K562 (cell line): ENCODE data around the gene SEPTIN1.
"Not testable (repeated sequence)": the region's sequence is repeated elsewhere in the genome, so short reads cannot be mapped to it uniquely, and the experiment has no call there.

ENCODE experiments used
- FOXM1 ChIP-seq, 2 experiments: fragments of 450-650 bp in 1 of 2; sonication (generic) in 1 of 2; formaldehyde crosslinking in 1 of 2; IDR thresholded peaks; 2 replicates each; pipeline versions ENCODE4 v1.6.1 to v1.9.0; 2017 to 2022; ENCODE audit warnings: low read depth in 2 of 2, mild to moderate bottlenecking in 2 of 2, missing genetic modification reagents in 1 of 2, moderate library complexity in 1 of 2
- GATAD2B ChIP-seq: fragments of 450-650 bp; IDR thresholded peaks from 2 replicates; pipeline ENCODE4 v1.6.1; 2017; ENCODE audit warnings: mild to moderate bottlenecking, borderline replicate concordance
- HMG20A ChIP-seq: fragments of 450-650 bp; formaldehyde crosslinking; conservative IDR thresholded peaks from 2 replicates; pipeline ENCODE4 v1.4.0; 2020; ENCODE audit warnings: mild to moderate bottlenecking, mixed read lengths
- KLF6 ChIP-seq: fragments of 250-450 bp; sonication (Bioruptor Pico); IDR thresholded peaks from 2 replicates; pipeline ENCODE4 v1.4.0; 2020; ENCODE audit warnings: mild to moderate bottlenecking, moderate library complexity, borderline replicate concordance
- TRIM25 ChIP-seq: fragments of 450-650 bp; IDR thresholded peaks from 2 replicates; pipeline ENCODE4 v1.7.0; 2016; ENCODE audit warnings: borderline replicate concordance
- U2AF2 ChIP-seq: fragments of 200-400 bp; formaldehyde crosslinking; optimal IDR thresholded peaks from 2 replicates; pipeline ENCODE3; 2017; ENCODE audit warnings: low read depth, mild to moderate bottlenecking, low read length
- ZBTB1 ChIP-seq: sonication (generic); formaldehyde crosslinking; IDR thresholded peaks from 2 replicates; pipeline ENCODE4 v1.8.1; 2023; ENCODE audit warnings: missing genetic modification reagents, low read depth, mild to moderate bottlenecking, borderline replicate concordance
- ZBTB43 ChIP-seq: sonication (generic); formaldehyde crosslinking; IDR thresholded peaks from 2 replicates; pipeline ENCODE4 v1.8.0; 2023; ENCODE audit warnings: mild to moderate bottlenecking, missing genetic modification reagents
- ZFPM2 ChIP-seq: fragments of 250-450 bp; sonication (Bioruptor Pico); IDR thresholded peaks from 2 replicates; pipeline ENCODE4 v1.5.1; 2022; ENCODE audit warnings: mild to moderate bottlenecking
- TF ChIP-seq, protein P1 (sequence below): sonication (generic); formaldehyde crosslinking; IDR thresholded peaks from 2 replicates; pipeline ENCODE4 v1.8.1; 2023; ENCODE audit warnings: mild to moderate bottlenecking, missing genetic modification reagents, moderate library complexity
- TF ChIP-seq, protein P2 (sequence below), 3 experiments: IDR thresholded peaks in 2 of 3; conservative IDR thresholded peaks in 1 of 3; 2 replicates each; pipeline ENCODE4 v1.5.1; 2011 to 2012; ENCODE audit warnings: low read length in 3 of 3, mild to moderate bottlenecking in 3 of 3, control low read depth in 2 of 3, improper control_type of control experiment in 1 of 3, inconsistent platforms in 1 of 3, low read depth in 1 of 3, mixed read lengths in 1 of 3, moderate library complexity in 1 of 3; ENCODE audit not compliant: insufficient read depth in 2 of 3
- TF ChIP-seq, protein P3 (sequence below): sonication (generic); formaldehyde crosslinking; IDR thresholded peaks from 2 replicates; pipeline ENCODE4 v1.8.0; 2022; ENCODE audit warnings: mild to moderate bottlenecking, low read depth, missing genetic modification reagents

DNA sequence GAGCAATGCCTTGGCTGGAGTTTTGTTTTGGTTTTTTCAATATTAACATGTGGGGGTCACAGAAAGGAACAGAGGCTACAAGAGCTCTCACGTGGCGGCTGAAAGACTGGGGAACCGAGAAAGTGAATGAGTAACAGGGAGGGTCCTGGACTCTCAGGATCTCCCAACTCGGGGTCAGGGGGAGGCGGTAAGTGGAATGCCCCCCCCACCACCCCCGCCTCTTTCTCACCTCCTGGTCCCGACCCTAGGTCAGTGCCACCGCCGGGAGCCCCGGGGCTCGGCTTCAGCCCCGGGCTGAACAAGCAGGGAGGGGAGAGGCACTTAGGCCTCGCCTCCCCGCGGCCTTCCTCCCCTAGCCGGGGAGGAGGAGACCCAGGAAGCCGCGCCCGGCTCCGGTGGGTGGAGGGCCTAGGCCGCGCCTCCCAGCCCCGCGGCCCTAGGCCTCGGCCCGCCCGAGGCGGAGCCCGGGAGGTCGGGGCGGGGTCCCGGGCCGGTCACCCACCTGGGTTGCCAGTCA lies 47.8 kb downstream of the SEPTIN1 start:
- TF ChIP-seq, protein P1, sequence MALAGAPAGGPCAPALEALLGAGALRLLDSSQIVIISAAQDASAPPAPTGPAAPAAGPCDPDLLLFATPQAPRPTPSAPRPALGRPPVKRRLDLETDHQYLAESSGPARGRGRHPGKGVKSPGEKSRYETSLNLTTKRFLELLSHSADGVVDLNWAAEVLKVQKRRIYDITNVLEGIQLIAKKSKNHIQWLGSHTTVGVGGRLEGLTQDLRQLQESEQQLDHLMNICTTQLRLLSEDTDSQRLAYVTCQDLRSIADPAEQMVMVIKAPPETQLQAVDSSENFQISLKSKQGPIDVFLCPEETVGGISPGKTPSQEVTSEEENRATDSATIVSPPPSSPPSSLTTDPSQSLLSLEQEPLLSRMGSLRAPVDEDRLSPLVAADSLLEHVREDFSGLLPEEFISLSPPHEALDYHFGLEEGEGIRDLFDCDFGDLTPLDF (CRISPR knock-in tag), result not testable (repeated sequence)
- not testable (repeated sequence) for TF ChIP-seq ZBTB1 (CRISPR knock-in tag); KLF6 (CRISPR knock-in tag); FOXM1 (IDR thresholded peaks at IDR 0.05; ENCODE audit: low read depth); FOXM1 (CRISPR knock-in tag; IDR thresholded peaks at IDR 0.05; ENCODE audit: low read depth); TRIM25; GATAD2B; HMG20A (CRISPR knock-in tag); U2AF2; ZFPM2 (CRISPR knock-in tag); ZBTB43 (CRISPR knock-in tag)
- TF ChIP-seq, protein P2, sequence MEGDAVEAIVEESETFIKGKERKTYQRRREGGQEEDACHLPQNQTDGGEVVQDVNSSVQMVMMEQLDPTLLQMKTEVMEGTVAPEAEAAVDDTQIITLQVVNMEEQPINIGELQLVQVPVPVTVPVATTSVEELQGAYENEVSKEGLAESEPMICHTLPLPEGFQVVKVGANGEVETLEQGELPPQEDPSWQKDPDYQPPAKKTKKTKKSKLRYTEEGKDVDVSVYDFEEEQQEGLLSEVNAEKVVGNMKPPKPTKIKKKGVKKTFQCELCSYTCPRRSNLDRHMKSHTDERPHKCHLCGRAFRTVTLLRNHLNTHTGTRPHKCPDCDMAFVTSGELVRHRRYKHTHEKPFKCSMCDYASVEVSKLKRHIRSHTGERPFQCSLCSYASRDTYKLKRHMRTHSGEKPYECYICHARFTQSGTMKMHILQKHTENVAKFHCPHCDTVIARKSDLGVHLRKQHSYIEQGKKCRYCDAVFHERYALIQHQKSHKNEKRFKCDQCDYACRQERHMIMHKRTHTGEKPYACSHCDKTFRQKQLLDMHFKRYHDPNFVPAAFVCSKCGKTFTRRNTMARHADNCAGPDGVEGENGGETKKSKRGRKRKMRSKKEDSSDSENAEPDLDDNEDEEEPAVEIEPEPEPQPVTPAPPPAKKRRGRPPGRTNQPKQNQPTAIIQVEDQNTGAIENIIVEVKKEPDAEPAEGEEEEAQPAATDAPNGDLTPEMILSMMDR (IDR thresholded peaks at IDR 0.05 in 2 of 3, conservative IDR thresholded peaks at IDR 0.05 in 1 of 3; ENCODE audit: insufficient read depth in 2 of 3, low read depth in 1 of 3, low read length in 3 of 3), result not testable (repeated sequence)
- TF ChIP-seq, protein P3, sequence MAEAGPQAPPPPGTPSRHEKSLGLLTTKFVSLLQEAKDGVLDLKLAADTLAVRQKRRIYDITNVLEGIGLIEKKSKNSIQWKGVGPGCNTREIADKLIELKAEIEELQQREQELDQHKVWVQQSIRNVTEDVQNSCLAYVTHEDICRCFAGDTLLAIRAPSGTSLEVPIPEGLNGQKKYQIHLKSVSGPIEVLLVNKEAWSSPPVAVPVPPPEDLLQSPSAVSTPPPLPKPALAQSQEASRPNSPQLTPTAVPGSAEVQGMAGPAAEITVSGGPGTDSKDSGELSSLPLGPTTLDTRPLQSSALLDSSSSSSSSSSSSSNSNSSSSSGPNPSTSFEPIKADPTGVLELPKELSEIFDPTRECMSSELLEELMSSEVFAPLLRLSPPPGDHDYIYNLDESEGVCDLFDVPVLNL (CRISPR knock-in tag), result not testable (repeated sequence)
